Posterior cingulate gyrus (tissue), 11 donors: ENCODE results near the gene NSD1.
A peak's percentile ranks its signal among the peaks of the same experiment; 100 is the strongest.
"Not testable (repeated sequence)": the region's sequence is repeated elsewhere in the genome, so short reads cannot be mapped to it uniquely, and the experiment has no call there.

Source experiments
- DNase-seq, 10 donors: peaks; one replicate each; pipeline versions ENCODE4 v3.0.0 to v3.0.0-alpha.2; 2020 to 2021; ENCODE audit warnings: mixed read lengths in 3 of 10
- intact Hi-C: fragments of 100-400 bp; cut with DNase I; formaldehyde crosslinking; loops from one replicate; pipeline ENCODE4 v1.15.1; 2023

NSD1 gene

GRCh38 chr5:177122566-177122965 lies 11.0 kb upstream of the NSD1 start:
- DNase-seq, result peak in 2 of 10 donors; percentile 24 to 64
- intact Hi-C loops, result no loop called here

DNA sequence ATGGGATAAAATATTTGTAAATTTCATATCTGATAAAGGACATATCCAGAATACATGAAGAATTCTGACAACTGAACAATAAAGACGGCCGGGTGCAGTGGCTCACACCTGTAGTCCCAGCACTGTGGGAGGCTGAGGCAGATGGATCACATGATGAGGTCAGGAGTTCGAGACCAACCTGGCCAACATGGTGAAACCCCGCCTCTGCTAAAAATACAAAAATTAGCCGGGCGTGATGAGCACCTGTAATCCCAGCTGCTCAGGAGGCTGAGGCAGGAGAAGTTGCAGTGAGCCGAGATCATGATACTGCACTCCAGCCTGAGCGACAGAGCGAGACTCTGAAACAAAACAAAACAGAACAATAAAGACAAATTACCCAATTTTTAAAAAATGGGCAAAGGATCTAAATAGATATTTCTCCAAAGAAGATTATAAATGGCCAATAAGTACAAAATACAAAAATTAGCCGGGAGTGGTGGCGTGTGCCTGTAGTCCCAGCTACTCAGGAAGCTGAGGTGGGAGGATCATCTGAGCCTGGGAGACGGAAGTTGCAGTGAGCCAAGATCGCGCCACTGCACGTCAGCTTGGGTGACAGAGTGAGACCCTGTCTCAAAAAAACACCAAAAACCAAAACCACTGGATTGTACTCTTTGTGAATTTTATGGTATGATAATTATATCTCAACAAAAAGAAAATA lies 9.6 kb upstream of the NSD1 start:
- DNase-seq, result peak in 2 of 10 donors; percentile 31 to 54
- intact Hi-C loops, result no loop called here

DNA sequence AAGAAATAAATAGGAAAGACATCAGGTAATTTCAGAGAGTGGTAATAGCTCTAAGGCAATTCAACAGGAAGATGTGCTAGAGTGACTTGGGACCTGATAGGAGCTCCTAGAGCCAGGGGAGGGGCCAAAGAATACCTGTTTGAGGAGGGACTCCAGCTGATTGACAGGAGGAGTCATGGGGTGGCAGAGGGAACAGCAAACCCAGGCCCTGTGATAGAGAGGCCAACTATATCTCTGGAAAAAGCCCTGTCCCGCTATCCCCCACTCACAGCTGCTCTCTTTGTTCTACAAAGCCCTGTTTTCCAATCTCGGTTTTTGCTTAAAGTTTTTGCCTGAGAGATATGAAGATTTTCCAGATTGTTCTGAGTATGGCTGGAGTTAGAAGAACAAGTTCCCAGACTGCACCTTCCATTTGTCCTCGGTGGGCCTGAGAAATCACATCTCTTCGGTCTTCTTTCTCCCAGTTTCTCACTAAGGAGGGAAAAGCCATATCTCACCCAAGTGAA lies 9.0 kb upstream of the NSD1 start:
- intact Hi-C loops, result no loop called here
- no peak for DNase-seq

GRCh38 chr5:177126771-177127170 lies 6.8 kb upstream of the NSD1 start:
- DNase-seq, result peak in 1 of 10 donors; percentile 15
- intact Hi-C loops, result no loop called here

DNA sequence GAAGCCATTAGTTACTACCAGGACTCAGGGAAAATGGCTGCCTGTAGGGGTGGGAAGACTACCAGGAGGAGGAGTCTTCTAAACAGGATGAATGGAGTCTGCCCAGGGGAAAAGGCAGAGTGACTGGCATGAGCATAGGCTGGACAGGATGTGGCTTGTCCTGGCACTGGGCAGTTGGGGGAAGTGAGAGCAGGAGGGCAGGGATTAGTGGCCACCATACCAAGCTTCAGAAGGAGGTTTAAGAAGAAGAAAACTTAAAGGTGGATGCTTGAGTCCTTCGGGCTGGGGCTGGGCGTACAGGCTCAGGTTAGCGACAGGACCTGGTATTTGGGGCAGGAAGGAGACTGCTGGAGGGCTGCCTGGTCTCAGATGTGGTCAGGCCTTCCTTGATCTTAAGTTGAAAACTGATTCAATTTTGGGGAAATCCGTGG lies 5.0 kb upstream of the NSD1 start:
- intact Hi-C loops, result no loop called here
- peak in 2 of 10 donors; percentile 33 to 62 for DNase-seq

GRCh38 chr5:177130211-177131018 lies 3.2 kb upstream of the NSD1 start:
- DNase-seq, result peak in 1 of 10 donors; percentile 55
- intact Hi-C loops, result loop anchor here (5.0 kb wide), 2 partner anchors 172 to 317 kb away; partner anchors contain the start of genes PRELID1, PRR7 and RAB24

GRCh38 chr5:177131019-177131320 lies 2.6 kb upstream of the NSD1 start:
- DNase-seq, result no peak

GRCh38 chr5:177131352-177132135 lies 2.0 kb upstream of the NSD1 start:
- peak in 2 of 10 donors; percentile 68 to 83 for DNase-seq
- intact Hi-C loops, result loop anchor here (5.0 kb wide), 2 partner anchors 171 to 316 kb away; partner anchors contain the start of genes PRELID1, PRR7 and RAB24

More at GRCh38 chr5:177131019-177131320, 2.6 kb upstream of the NSD1 start:
- intact Hi-C loops, result loop anchor here (5.0 kb wide), 2 partner anchors 171 to 316 kb away; partner anchors contain the start of genes PRELID1, PRR7 and RAB24

DNA sequence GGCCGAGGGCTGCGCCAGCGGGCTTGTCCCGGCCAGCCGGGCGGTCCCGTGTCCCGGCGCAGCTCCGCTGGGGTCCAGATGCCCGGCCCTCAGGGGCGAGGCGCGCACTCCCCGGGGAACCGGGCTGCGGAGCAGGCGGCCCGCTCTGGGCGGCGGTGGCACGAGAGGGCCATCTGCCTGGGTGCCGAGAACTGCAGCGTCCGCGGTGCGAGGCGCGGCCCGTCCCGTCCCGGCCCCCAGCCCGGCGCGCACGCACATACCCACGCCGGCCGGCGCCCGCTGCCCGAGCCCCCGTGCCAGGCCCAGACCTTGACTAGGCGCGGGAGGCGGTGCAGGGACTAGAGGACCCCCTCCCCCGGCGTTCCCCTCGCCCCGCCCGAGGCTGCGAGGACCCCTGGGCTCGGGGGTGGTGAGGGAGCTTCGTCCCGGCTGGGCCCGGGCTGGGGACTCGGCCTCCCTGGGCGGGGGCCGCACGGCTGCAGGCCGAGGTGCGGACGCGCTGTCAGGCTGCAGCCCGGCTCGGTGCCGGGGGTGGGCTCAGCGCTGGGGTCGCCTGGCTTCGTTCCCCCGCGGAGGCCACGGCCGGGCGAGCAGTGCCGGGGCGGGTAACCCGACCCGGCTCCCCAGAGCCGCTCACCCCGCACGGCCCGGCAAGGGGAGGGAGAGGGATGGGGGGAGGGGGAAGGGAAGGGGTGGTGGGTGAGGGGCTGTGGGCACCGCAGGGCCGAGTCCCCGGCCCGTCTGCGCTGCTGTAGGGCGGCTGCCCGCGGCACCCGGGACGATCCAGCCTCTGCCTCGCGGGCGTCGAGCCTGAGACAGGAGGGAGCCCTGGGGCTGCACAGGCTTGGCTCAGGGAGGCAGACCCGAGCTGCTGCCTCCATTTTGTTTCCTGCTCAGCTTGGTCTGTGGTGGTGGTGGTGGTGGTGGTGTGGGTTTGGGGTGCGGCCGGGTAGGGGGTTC lies 1.2 kb upstream of the NSD1 start:
- intact Hi-C loops, result loop anchor here (1.0 to 5.0 kb wide), 3 partner anchors 16 to 315 kb away; partner anchors contain the start of genes PRELID1, PRR7 and RAB24
- peak in 8 of 10 donors; percentile 17 to 89 (median 52) for DNase-seq

- intact Hi-C loops, result loop anchor here (1.0 to 5.0 kb wide), 3 partner anchors 18 to 313 kb away; partner anchors contain the start of genes PRELID1, PRR7 and RAB24
- DNase-seq, result peak in 9 of 10 donors; percentile 19 to 89 (median 51)
Measured at GRCh38 chr5:177133853-177134696, 502 bp downstream of the NSD1 start.

DNA sequence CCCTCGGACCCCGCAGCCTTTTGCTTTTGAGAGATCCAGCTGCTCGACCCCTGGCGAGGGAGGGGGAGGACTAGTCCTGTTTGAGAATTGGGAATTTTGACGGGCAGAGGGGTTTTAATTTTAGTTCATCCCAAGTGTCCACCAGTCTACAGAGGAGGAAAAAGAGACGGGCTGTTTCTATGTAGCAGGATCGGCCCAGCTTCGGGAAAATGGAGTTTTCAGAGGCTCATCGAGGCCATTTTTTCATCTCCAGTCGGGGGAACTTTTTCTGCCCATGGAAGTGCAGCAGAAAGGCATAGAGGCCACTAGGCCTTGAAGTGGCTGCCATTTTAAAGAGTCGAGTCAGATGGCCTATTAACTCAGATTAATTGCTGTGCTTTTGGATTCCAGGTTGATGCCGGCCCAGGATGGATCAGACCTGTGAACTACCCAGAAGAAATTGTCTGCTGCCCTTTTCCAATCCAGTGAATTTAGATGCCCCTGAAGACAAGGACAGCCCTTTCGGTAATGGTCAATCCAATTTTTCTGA lies 1.2 kb downstream of the NSD1 start:
- intact Hi-C loops, result loop anchor here (5.0 kb wide), 2 partner anchors 168 to 313 kb away; partner anchors contain the start of genes PRELID1, PRR7 and RAB24
- DNase-seq, result peak in 1 of 10 donors; percentile 8

- no peak for DNase-seq
- intact Hi-C loops, result no loop called here
Measured at GRCh38 chr5:177140312-177140711, 6.7 kb downstream of the NSD1 start.

DNA sequence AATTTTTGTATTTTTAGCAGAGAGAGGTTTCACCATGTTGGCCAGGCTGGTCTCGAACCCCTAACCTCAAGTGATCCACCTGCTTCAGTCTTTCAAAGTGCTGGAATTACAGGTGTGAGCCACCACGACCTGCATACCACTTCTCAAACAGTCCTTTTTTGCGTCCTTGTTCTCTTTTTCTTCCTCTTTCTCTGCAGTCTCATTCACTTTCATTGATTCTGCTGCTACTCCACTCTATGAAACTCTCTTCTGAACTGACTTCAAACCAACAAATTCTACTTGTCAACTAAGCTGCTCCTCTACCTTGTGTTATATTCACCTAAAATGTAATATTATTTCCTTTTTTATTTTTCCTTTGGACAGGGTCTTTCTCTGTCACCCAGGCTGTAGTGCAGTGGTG lies 7.9 kb downstream of the NSD1 start:
- intact Hi-C loops, result no loop called here
- no peak for DNase-seq

- intact Hi-C loops, result no loop called here
- DNase-seq, result no peak
Measured at GRCh38 chr5:177142098-177142611, 8.6 kb downstream of the NSD1 start.

- intact Hi-C loops, result no loop called here
- no peak for DNase-seq
Measured at GRCh38 chr5:177142778-177143177, 9.2 kb downstream of the NSD1 start.

- intact Hi-C loops, result no loop called here
- no peak for DNase-seq
Measured at GRCh38 chr5:177146891-177147638, 13.5 kb downstream of the NSD1 start.

DNA sequence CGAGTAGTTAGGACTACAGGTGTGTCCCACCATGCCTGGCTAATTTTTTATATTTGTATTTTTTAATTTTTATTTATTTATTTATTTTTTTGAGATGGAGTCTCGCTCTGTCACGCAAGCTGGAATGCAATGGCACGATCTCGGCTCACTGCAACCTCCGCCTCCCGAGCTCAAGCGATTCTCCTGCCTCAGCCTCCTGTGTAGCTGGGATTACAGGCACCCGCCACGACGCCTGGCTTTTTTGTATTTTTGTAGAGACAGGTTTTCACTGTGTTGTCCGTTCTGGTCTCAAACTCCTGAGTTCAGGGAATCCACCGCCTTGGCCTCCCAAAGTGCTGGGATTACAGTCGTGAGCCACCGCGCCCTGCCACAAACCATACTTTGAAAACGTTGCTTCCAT lies 16.5 kb downstream of the NSD1 start:
- DNase-seq, intact Hi-C loops: not testable (repeated sequence)
